ENCODE measurements around the gene LILRA2.
"Not testable (repeated sequence)": the region's sequence is repeated elsewhere in the genome, so short reads cannot be mapped to it uniquely, and the experiment has no call there.

Gene LILRA2

GRCh38 chr19:54609356-54609791 lies 35.8 kb downstream of the LILRA2 start:
- DNase-seq (ENCODE audit: low read depth, low spot score) = no peak

- no peak for DNase-seq (ENCODE audit: low read depth, low spot score)
These were observed 38.8 kb downstream of the LILRA2 start for GRCh38 chr19:54612428-54612827.

GRCh38 chr19:54614726-54615125 lies 41.1 kb downstream of the LILRA2 start:
- no peak for DNase-seq (ENCODE audit: low read depth, low spot score)

DNA sequence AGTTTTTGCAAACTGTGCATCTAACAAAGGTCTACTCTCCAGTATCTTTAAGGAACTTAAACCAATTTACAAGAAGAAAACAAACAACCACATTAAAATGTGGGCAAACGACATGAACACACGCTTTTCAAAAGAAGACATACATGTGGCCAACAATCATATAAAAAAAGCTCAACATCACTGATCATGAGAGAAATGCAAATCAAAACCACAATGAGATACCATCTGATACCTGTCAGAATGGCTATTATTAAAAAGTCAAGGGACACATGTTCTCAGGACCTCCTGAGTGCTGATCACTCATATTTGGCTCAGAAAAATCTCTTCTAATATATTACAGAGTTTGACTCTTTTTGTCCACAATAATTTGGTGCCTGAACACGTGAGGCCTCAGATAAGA lies 42.5 kb downstream of the LILRA2 start:
- no peak for DNase-seq (ENCODE audit: low read depth, low spot score)

DNA sequence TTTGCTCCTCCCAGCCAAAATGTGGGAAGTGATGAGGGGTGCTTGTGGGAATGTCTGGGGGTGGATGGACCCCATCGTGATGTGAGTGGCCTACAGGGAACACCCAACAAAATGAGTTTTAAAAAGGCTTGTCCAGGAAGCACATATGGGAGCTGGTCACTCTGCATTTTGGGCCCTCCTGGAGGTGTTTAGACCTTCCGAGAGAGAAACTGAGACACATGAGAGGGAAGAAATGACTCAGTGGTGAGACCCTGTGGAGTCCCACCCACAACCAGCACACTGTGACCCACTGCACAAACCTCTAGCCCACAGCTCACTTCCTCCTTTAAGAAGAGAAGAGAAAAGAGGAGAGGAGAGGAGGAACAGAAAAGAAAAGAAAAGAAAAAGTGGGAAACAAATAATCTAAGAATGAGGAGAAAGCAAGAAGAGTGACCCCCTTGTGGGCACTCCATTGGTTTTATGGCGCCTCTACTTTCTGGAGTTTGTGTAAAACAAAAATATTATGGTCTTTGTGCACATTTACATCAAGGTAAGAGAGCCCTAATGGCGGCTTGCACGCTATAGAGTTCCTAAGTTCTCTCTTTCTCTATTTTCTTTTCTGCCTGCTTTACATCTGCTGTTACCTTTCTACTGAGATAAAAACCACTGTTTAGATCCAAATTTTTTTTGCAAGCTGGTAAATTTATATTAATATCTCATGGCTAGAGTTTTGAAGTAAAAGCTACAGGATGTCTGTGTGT lies 43.4 kb downstream of the LILRA2 start:
- DNase-seq (ENCODE audit: low read depth, low spot score) = no peak

- DNase-seq (ENCODE audit: low read depth, low spot score) = no peak
These were observed 46.9 kb downstream of the LILRA2 start for GRCh38 chr19:54620464-54620863.

DNA sequence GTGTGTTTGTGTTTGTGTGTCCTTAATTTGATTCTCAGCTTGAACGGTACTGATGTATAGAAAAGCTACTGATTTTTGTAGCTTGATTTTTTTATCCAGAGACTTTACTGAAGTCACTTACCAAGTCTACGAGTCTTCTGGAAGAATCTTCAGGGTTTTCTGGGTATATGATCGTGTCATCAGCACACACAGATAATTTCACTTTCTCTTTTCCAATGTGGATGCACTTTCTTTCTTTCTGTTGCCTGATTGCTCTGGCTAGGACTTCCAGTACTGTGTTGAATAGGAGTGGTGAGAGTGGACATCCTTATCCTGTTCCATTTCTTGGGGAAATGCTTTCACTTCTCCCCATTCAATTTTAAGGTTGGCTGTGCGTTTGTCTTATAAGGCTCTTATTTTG lies 48.8 kb downstream of the LILRA2 start:
- DNase-seq (ENCODE audit: low read depth, low spot score) = no peak

GRCh38 chr19:54624234-54624633 lies 50.6 kb downstream of the LILRA2 start:
- not testable (repeated sequence) for DNase-seq (ENCODE audit: low read depth, low spot score)

DNA sequence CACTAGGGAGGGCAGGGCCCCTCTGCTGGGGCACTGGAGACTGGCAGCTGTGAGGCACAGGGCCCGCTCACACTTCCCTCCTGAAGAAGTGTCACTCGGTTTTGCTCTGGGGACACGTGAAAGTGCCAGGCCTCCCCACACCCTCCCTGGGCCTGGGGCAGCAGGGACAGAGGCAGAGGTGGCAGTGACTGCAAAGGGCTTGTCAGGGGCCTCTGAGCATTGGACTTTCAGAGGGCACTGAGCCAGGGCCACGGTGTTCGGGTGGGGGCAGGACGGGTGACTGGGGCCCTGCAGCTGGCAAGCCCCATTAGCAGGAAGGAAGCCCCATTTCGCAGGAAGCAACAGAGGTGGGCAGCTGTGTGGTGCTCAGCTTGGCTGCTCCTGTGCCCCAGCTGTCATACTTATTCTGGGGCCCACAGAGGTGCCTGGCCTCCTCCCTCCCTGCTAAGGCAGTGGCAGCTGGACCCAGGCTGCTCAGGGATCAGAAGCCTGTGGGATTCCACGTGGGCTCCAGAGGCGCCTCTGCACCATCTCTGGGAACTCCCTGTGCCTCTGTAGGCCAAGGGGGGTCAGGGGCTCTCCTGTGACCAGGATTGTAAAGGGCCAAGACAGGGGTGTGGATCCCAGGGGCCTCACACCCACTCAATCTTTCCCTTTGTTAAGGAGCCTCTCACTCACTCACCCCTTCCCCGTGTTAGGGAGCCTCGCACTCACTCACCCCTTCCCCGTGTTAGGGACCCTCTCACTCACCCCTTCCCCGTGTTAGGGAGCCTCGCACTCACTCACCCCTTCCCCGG lies 51.5 kb downstream of the LILRA2 start:
- not testable (repeated sequence) for DNase-seq (ENCODE audit: low read depth, low spot score)

DNA sequence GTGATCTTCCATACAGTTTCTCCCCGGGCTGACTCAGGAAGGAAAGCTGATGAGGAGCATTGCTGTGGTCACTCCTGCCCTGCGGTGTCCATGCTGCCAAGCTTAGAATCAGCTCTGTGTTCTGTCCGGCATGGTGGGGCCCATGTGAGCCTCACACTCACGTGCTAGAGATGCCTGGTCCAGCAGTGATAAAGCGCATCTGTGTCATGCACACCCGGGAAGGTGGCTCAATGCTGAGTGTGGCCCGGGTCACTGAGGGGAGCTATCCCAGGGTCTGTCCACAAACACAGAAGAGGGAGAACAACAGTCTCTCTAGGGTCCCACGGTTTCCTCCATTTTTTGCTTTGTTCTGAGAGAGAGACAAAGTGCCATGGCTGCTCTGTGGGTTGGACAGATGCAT lies 53.2 kb downstream of the LILRA2 start:
- DNase-seq (ENCODE audit: low read depth, low spot score) = no peak

DNA sequence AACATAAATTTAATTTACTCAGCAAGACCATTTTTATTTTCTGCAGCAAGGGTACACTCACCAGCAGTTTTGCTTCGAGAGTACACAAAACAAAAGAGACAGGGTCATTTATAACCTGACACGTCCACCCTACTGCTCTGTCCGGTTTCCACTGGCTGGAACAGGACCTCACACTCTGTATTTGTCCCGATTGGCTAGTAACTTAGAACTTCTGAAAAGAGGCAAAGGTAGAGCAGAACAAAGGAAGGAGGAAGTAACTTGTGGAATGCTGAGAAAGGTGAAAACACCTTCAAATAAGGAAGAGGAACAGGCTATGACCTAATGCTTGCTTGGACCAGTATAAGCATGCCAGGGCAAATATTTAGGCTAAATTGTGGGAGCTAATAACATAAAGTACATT lies 54.3 kb downstream of the LILRA2 start:
- DNase-seq (ENCODE audit: low read depth, low spot score) = not testable (repeated sequence)

DNA sequence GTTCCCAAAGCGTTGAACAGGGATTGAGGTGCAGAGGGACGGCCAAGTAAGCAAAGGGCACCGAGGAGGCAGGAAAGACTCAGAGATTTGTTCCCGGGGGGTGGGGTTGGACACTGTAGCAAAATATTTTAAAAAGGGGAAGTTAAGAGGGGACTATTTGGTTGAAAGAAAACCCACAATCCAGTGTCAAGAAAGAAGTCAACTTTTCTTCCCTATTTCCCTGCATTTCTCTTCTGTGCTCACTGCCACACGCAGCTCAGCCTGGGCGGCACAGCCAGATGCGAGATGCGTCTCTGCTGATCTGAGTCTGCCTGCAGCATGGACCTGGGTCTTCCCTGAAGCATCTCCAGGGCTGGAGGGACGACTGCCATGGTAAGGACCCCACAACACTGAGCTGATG lies 56.7 kb downstream of the LILRA2 start, which contains the start of gene LILRB1:
TSS of gene LILRB1 (plus strand) at position 223 of the 400 bp plus-strand sequence. CDS start 590 bp downstream, outside the sequence.
- DNase-seq (ENCODE audit: low read depth, low spot score) = not testable (repeated sequence)

- no peak for DNase-seq (ENCODE audit: low read depth, low spot score)
These were observed 57.2 kb downstream of the LILRA2 start for GRCh38 chr19:54630782-54631181.

GRCh38 chr19:54631489-54632337 lies 58.1 kb downstream of the LILRA2 start:
- not testable (repeated sequence) for DNase-seq (ENCODE audit: low read depth, low spot score)

DNA sequence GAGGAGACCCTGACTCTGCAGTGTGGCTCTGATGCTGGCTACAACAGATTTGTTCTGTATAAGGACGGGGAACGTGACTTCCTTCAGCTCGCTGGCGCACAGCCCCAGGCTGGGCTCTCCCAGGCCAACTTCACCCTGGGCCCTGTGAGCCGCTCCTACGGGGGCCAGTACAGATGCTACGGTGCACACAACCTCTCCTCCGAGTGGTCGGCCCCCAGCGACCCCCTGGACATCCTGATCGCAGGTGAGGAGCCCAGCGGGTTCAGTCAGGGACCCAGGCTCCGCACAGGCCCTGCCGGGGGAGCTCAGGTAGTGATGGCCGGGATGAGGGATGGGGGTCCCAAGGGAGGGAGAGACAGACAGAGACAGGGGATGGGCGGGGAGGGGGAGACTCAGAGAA lies 58.9 kb downstream of the LILRA2 start:
- DNase-seq (ENCODE audit: low read depth, low spot score) = not testable (repeated sequence)

DNA sequence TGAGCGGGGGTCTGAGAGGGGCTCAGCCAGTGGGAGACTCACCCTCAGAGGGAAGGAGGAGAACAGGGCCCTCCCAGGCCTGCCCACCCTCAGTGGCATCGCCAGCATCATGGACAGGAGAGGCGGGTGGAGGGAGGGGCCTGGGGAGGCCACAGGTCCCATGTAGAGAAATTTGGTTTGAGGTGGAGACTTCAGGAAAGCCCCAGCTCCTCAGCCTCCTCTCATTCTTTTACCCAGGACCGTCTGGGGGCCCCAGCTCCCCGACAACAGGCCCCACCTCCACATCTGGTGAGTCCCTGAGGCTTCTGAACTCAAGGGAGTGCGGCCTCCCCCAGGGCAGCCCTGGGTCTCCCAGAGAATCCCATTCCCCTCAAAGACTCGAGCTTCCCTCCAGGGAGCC lies 59.8 kb downstream of the LILRA2 start:
- no peak for DNase-seq (ENCODE audit: low read depth, low spot score)

DNA sequence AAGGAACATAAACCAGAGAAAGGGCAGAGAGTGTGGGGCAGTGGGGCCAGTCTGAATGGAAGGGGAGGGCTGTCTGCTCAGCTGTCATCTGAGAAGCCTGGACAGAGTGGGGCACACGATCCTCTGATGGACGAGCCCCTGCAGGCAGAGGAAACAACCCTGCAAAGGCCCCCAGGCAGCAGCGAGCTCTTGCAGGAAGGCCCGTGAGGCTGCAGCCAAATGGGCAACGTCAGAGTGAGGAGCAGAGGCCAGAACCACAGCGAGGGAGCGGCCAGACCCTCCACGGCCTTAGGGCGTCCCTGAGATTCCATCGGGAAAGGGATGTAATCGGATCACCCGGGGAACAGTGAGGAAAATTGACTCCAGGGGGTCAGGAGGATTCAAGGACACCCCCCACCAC lies 62.5 kb downstream of the LILRA2 start:
- DNase-seq (ENCODE audit: low read depth, low spot score) = not testable (repeated sequence)

DNA sequence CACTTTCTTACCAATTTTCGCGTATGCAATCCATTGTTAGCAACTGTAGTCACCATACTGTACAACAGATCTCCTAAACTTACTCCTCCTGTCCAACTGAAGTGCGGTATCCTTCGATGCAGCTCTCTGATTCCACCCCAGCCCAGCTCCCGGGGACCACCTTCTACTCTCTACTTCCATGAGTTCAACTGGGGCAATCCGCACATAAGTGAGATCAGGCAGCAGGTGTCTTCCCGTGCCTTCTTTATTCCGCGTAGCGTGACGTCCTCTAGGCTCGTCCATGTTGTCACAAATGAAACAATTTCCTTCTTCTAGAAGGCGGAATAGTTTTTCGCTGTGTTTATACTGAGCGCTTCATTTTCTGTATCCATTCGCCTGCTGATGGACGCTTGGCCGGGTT lies 65.1 kb downstream of the LILRA2 start:
- no peak for DNase-seq (ENCODE audit: low read depth, low spot score)
